TTC549 (cell line): ENCODE results near the gene NUTM1.
"Not testable (repeated sequence)": the region's sequence is repeated elsewhere in the genome, so short reads cannot be mapped to it uniquely, and the experiment has no call there.

Experiments used
- FAIRE-seq: peaks from 2 replicates; lab custom pipeline; 2012; peaks lifted over from hg19 to GRCh38; lab: Jason Lieb, UNC

NUTM1 gene

DNA sequence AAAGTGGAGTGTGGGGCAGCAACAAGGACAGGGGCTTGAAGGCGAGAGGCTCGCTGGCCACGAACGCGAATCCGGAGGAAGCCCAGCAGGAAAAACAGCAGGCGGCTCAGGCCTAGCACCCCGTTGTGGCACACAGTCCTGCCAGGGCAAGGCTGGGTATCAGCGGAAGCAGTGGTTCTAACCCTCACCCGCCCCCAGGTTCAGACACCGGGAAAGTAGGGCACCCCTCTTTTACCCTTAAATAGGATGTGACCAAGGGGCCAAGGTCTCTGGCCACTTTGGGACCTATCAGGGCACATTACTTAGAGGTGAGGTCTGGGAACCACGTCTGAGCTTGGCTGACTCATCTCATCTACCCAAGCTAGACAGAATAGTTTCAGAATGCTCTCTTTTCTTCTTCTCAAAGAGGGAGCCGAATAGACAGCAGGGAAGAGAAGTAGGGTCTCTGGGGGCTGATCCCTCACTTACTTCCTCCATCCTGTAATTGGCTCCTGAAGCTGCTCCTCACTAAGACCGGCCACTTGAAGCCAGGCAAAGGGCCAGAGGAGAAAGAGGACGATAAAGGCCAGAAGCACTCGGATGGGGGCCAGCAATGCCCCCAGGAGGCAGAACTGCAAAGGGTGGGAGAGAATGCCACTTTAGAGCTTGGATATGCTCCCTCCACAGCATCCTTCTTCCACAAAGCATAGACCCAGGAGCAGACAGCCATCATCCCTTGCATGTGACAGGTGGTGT is 22.1 kb downstream of the NUTM1 start:
- FAIRE-seq = no peak

DNA sequence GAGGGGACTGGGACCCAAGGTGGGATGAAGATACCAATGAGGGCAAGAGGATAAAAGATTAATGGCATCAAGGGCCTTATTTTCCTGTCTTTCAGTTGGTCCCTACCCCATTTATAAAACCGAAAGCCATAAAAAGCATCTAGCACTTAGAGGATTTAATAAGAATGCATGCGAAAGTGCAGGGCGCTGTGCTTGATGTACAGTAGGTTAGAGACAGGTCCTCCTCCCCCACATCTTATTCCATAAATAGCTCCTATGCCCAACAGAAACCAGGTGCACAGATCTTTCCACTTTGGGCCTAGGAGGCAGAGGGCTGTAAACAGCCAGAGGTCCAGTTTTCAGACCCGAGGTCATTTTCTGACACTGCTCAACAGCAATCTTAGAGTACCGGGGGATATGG is 22.7 kb downstream of the NUTM1 start:
- FAIRE-seq = no peak

DNA sequence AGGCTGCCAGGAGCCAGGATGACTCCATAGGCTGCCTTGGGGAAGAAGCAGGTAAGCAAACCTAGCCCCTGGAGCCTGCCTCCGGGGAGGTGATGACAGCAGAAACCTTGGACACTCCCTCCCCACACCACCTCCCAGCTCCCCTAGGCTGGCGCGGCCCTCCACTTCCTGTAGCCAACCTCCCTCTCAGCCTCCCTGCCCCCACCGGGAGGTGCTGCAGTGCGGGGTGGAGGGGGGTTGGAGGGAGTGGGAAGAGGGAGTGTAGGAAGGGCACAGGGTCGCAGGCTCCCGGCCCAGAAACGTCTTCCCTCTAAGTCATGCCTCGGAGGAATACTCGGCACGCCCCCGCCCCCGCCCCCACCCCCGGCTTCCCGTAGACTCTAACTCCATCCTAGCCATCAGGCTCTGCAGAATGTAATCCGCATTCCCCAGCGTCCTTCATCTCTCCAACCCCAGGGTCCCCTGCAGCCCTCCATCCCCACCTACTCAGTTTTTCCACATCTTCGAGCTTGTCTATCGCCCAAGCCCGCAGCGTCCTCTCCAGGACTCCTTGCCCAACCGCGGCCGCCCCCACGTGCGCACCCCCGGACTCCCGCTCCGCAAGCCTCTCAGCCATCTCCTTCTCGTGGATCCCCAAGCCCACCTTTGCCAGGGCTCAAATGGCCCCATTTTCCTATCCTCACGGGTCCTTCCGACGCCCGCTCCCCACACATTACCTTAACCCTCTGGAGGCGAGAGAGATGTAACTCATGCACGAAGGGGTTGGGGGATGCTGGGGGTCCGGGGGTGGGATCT is 23.4 kb downstream of the NUTM1 start:
- FAIRE-seq = no peak

DNA sequence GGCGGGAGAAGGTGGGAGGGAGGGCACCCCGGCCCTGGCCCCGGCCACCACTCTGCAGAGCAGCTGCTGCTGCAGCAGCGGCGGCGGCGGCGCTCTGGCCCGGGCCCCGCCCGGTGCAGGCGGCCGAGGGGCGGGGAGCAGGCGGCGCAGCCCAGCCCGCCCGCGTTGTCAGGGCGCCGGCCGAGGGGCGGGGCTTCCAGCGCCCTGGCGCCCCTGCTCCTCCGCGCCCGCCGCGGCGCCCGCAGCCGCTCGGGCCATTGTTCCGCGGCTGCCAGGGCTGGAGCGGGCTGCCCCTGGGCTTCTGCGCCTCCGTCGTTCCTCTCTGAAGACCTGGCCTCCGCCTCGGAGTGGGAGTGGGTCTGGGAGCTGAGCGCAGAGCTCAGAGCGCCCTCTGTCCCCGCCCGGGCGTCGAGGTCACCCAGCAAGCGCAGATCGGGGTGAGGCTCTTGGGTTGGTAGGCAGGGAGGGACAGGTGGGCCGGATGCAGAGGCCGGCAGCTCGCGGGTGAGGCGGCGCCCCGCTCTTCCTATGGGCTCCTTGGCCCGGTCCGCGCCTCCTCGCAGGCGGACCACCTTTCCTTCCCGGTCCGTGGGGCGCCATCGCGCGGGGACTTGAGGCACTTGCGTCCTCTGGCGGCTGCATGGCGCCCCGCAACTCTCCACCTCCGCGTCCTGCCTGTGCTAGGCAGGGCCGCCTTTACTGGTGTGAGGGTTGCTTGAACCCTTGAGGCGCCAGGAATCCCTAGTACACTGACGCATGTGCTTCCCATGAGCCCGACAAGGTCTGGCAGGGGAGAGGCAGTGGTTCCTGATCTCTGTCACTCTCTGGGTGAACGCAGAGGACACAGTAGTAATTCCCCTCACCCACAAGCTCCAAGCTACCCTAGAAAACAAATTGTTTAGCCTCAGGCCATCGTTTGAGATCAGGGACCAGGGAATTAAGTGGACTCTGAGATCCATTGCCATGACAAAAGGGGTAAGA is 24.3 kb downstream of the NUTM1 start, which contains the start of gene LPCAT4:
LPCAT4 (minus strand) TSS at position 96 of the 981 bp plus-strand sequence. CDS start 96 bp downstream, outside the sequence.
- no peak for FAIRE-seq

DNA sequence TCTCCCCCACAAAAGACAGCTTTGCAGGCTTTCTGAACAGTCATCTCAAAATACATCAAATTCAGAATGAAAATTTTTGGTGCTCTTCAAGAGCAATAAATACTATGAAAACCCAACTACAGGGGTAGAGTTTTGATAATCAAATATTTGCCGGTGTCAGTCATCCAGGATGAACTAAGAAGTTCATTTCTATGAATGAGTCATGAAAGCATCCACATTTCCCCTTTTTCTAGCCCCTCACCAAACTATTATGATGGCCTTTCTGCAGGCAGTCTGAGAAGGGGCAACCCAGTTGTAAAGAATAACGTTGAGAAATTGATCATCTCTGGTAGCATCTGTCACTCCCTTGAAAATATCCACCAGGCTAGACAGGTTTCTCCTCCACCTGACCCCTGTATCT is 27.0 kb downstream of the NUTM1 start:
- no peak for FAIRE-seq

DNA sequence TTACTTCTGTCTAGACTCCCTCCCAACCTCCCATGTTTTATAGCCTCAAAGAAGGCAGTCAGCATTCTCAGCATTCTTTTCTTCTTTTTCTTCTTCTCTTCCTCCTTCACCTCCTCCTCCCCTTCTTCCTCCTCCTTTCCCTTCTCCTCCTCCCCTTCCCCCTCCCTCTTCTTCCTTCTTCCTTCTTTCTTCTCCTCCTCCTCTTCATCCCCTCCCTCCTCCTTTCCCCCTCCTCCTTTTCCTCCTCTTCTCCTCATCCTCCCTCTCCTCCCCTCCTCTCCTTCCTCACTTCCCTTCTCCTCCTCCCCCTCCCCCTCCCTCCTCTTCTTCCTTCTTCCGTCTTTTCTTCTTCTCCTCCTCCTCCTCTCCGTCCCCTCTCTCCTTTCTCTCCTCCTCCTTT is 27.5 kb downstream of the NUTM1 start:
- no peak for FAIRE-seq

DNA sequence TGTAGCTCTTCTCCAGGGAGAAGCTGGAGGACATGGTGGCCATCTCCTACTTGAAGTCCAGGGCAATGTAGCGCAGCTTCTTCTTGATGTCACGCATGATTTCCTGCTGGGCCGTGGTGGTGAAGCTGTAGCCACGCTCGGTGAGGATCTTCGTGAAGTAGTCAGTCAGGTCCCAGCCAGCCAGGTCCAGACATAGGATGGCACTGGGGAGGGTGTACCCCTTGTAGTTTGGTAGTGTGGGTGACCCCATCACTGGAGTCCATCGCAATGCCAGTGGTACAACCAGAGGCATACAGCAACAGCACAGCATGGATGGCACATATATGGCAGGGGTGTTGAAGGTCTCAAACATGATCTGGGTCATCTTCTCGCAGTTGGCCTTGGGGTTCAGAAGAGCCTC is 30.8 kb downstream of the NUTM1 start:
- FAIRE-seq = no peak

DNA sequence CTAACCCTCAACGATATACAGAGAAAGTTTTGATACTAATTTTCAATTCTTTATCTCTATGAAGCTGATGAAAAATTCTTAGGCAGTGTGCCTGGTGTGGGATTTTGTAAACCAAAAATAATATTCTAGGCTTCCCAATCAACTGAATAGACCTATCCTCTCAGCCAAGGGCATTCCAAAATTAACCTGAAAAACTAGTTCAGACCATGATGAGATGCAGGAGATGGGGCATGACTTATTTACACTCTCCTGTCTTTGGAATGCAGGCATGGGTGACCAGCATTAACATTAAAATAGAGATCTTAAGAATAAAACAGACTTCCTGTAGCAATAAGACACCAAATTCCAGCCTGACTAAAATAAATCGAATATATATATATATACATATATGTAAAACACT is 31.7 kb downstream of the NUTM1 start:
- FAIRE-seq = no peak

DNA sequence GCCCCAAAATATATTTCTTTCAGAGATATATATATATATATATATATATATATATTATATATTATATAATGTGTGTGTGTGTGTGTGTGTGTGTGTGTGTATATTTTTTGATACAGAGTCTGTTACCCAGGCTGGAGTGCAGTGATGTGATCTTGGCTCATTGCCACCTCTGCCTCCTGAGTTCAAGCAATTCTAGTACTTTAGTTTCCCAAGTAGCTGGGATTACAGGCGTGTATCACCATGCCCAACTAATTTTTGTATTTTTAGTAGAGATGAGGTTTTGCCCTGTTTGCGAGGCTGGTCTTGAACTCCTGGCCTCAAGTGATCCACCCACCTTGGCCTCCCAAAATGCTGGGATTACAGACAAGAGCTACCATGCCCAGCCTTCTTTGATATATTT is 32.4 kb downstream of the NUTM1 start:
- FAIRE-seq = not testable (repeated sequence)

DNA sequence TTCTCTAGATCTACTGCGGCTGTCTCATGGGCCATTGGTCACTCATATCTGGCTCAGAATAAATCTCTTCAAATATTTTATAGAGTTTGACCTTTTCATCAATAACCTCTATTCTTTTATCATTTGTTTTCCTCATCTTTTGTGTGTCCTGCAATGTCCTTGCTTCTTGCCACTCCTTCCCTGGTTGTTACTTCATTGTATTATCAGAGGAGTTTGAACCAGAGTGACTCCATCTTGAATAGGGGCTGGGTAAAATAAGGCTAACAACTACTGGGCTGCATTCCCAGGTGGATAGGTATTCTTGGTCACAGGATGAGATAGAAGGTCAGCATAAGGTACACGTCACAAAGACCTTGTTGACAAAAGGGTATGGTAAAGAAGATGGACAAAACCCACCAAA is 33.7 kb downstream of the NUTM1 start:
- no peak for FAIRE-seq

DNA sequence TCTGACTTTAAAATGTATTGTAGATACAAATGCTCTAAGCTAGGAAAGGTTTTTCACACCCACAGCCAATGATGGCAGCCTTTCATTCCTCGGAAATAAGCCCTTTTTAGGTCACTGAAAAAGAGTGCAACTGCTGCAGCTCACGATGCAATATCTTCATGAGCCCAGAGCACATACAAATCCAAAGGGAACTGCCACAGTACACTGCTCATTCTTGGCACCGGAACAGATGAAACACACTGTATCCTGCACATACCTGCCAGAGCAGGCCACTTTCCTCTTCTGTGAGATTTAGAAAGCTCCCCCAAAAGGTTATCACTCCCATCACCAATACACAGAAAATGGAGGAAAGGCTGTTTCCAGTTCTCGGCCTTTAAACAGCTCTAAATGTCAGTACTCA is 37.4 kb downstream of the NUTM1 start:
- FAIRE-seq = not testable (repeated sequence)

DNA sequence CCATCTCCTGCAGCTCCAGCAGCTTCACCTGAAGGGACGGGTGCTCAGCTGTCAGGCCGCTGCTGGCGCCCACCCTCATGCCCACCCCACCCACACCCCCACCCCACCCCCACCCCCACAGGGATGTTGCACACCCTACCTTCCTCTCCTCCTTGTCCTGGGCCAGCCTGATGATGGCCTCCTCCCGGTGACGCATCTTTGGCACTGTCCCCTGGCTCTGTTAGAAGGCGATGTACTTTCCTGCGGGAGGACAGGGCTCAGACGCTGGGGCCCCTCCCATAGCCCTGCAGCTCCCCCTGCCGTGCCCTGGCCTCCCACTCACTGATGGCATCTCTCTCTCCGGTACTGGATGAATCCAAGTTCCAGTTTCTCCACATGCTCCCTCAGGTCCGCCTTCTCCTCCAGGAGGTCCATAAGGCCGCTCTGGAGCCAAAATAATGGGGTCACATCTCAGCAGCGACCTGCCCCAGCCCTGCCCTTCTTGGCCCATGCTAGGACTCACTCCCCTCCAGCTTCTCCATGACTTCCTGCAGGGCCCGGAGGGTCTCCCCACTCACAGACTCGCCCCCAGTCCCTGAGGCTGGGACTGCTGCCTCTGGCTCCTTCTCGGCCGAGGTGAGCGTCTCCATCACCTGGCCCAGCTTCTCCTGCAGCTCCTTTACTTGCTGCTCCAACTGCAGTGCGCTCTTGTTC is 38.9 kb downstream of the NUTM1 start:
- FAIRE-seq = not testable (repeated sequence)

DNA sequence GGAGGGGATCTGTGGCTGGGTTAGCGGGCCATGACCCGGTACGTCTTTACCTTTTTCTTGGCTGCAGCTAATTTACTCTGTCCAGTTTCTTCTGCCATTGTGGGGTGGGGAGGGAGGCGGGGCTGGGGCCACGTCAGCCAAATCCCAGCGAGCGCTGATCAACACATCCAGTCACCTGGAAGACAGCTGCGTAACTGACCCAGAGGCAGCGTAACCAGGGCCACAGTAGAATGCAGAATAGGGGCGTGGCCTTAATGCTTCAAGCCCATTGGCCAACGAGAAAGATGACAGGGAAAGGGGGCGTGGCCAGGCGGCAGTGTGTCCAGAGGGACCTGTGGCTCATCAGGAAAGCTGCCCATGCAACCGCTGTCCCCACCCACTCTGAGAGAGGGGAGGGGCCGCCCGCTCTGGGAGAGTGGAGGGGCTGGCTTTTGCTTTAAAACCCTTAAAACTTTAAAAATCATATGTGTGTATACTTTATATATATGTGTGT is 46.5 kb downstream of the NUTM1 start:
- FAIRE-seq = not testable (repeated sequence)

DNA sequence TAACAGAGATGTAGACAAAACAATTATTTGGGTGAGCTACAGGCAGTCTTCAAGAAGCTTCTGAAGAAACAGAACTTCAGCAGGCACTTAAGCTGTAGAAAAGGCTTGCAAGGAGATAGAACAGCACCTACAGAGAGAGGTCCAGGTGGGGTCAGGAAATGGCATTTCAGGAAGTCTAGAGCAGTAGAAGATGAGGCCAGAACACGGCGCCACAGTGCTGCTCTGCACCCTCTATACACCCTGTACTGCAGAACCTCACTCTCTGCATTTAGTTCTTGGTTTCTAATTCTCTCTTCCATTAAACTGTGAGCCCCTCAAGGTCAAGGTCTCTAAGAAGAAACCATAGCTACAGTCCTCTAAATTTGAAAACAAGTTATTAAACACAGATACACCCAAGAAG is 49.9 kb downstream of the NUTM1 start:
- FAIRE-seq = not testable (repeated sequence)

DNA sequence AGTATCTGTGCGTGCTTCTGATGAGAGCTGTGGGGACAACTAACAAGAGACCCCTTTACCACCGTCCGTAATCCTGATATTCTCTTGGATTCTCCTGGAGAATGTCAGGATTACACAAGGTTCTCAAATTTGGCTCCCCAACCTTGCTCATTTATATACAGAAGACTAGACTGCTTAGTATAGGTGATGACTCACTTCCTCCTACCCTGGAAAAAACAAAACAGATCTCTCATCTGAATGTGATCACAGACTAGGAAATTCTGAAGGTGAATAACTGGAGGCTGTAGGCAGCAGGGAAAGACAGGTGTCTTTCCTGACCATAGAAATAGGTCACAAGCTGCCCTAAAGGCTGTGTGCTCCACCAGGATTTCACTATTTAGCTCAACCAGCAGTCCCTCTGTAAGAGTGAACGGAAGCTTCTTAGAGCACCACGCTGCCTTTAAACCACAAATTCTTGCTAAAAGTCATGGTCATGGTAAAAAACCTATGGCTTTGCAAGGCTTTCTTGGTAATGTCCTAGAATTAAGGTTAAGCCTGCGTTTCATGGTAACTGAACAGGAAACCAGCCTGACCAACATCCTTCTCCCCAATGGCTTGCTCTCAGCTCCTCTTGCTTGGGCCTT is 54.6 kb downstream of the NUTM1 start:
- FAIRE-seq = not testable (repeated sequence)

DNA sequence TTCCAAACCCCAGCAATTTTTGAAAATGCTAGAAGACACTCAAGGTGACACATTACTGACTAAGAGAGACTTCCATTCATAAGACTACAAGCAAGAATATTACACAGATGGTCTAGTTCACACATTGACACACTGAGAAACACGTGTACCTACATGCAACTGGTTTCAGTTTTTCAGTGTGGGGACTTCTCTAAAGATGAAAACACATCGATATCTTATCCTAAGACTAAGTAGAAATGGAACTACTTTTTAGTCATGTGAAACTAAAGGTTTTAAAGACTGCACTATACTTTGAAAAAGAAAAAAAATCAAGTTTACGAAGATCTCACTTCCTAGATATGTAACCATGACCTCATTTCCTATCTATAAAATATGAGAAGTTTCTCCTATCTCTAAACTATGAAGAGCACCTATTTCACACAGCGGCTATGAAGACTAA is 60.1 kb downstream of the NUTM1 start:
- FAIRE-seq = not testable (repeated sequence)

DNA sequence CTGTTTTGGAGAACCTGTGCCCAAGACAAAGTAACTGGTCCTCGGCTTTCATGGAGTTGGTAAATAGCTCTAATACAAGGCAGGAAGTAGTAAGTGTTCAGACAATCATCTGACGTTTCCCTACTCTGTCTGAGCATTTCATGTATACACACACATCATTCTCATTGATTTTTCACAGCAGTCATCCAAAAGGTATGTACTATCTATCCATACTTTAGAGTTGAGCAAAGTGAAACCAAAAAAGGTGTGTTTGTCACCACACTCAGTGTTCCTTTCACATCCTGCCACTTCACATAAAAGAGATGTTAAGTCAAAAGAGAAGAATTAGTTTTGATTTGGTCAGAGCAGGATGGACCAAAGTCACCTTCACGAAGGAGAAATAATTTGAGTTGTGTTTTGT is 60.8 kb downstream of the NUTM1 start:
- not testable (repeated sequence) for FAIRE-seq
